ENCODE measurements around the gene CCDC127.

The CCDC127 gene

GRCh38 chr5:185095-186070 is 32.6 kb downstream of the CCDC127 start:
- no peak for TF ChIP-seq CTCF (IDR thresholded peaks at IDR 0.05; ENCODE audit: extremely low read depth, missing control alignments)
- DNase-seq (ENCODE audit: low spot score), result no peak

- no peak for TF ChIP-seq CTCF (IDR thresholded peaks at IDR 0.05; ENCODE audit: extremely low read depth, missing control alignments)
- no peak for DNase-seq (ENCODE audit: low spot score)
These were observed 33.5 kb downstream of the CCDC127 start for GRCh38 chr5:184471-184870.

- TF ChIP-seq CTCF (IDR thresholded peaks at IDR 0.05; ENCODE audit: extremely low read depth, missing control alignments), result no peak
- DNase-seq (ENCODE audit: low spot score), result no peak
These were observed 35.8 kb downstream of the CCDC127 start for GRCh38 chr5:182126-182525.

GRCh38 chr5:181566-181965 is 36.4 kb downstream of the CCDC127 start:
- no peak for TF ChIP-seq CTCF (IDR thresholded peaks at IDR 0.05; ENCODE audit: extremely low read depth, missing control alignments)

GRCh38 chr5:181160-181559 is 36.8 kb downstream of the CCDC127 start:
- TF ChIP-seq CTCF (IDR thresholded peaks at IDR 0.05; ENCODE audit: extremely low read depth, missing control alignments), result no peak

More at GRCh38 chr5:181566-181965, 36.4 kb downstream of the CCDC127 start:
- no peak for DNase-seq (ENCODE audit: low spot score)

GRCh38 chr5:180286-180918 is 37.6 kb downstream of the CCDC127 start:
- no peak for TF ChIP-seq CTCF (IDR thresholded peaks at IDR 0.05; ENCODE audit: extremely low read depth, missing control alignments)
- DNase-seq (ENCODE audit: low spot score), result no peak

More at GRCh38 chr5:181160-181559, 36.8 kb downstream of the CCDC127 start:
- DNase-seq (ENCODE audit: low spot score), result no peak

- no peak for DNase-seq (ENCODE audit: low spot score)
- TF ChIP-seq CTCF (IDR thresholded peaks at IDR 0.05; ENCODE audit: extremely low read depth, missing control alignments), result no peak
These were observed 38.6 kb downstream of the CCDC127 start for GRCh38 chr5:179401-179800.

All from GM20000 (cell line).